Uterus (tissue), 4 donors: Measurements from ENCODE around the gene SNTN. TPM values are rescaled to one million over a fixed set of nuclear protein-coding genes. Genes with fewer than 3 reads are reported as not detected.

Experiments used
- DNase-seq, 2 donors: peaks; one replicate each; pipeline ENCODE4 v3.0.0-alpha.2; 2019 to 2020
- H3K27ac ChIP-seq, 2 donors: fragments of 200-600 bp; sonication (generic); 1 replicate in 1 of 2; 2 replicates in 1 of 2; pipeline ENCODE4 v1.5.1; 2016 to 2018
- H3K27me3 ChIP-seq, 2 donors: fragments of 200-600 bp; sonication (generic); one replicate each; pipeline ENCODE4 v1.5.1; 2018 to 2019; ENCODE audit warnings: control low read depth in 1 of 2
- H3K36me3 ChIP-seq, 2 donors: fragments of 200-600 bp; sonication (generic); one replicate each; pipeline ENCODE4 v1.5.1; 2019; ENCODE audit warnings: control low read depth in 1 of 2
- H3K4me1 ChIP-seq, 2 donors: fragments of 200-600 bp; sonication (generic); one replicate each; pipeline ENCODE4 v1.5.1; 2018 to 2019; ENCODE audit warnings: control low read depth in 1 of 2
- H3K4me3 ChIP-seq, 2 donors: fragments of 200-600 bp; sonication (generic); 1 replicate in 1 of 2; 2 replicates in 1 of 2; pipeline ENCODE4 v1.5.1; 2018 to 2019; ENCODE audit warnings: mild to moderate bottlenecking in 1 of 2
- H3K9me3 ChIP-seq, 2 donors: fragments of 200-600 bp; sonication (generic); one replicate each; pipeline ENCODE4 v1.5.1; 2019; ENCODE audit warnings: control low read depth in 1 of 2
- CTCF ChIP-seq, 4 experiments: fragments of 200-600 bp in 2 of 4; fragments of 450-650 bp in 2 of 4; sonication (generic) in 2 of 4; IDR thresholded peaks; one replicate each; pipeline ENCODE4 v1.5.1; 2016 to 2019; ENCODE audit warnings: antibody characterized with exemption in 4 of 4, mild to moderate bottlenecking in 2 of 4, moderate library complexity in 1 of 4
- POLR2A ChIP-seq, 2 donors: fragments of 450-650 bp; IDR thresholded peaks; one replicate each; pipeline ENCODE4 v1.6.1; 2016; ENCODE audit warnings: antibody characterized with exemption in 2 of 2, mild to moderate bottlenecking in 1 of 2, moderate library complexity in 1 of 2
- intact Hi-C: fragments of 100-400 bp; cut with DNase I; formaldehyde crosslinking; loops from one replicate; pipeline ENCODE4 v1.15.1; 2023; ENCODE audit warnings: low total_unique reads
- total RNA-seq, 4 donors: library from RNA; depleted of rRNA in 3 of 4; stranded (reverse); fragments of >200 nt in 3 of 4; gene quantifications; one replicate each; pipeline versions ENCODE4 v1.1.0 to v1.2.4, GENCODE V29; 2014 to 2023
- donor health status: DM: yes; HTN: yes; CAD: no.

SNTN gene
- total RNA-seq, 4 donors from 2014 or later = 0.30 to 5.4 TPM; not detected in 2

DNA sequence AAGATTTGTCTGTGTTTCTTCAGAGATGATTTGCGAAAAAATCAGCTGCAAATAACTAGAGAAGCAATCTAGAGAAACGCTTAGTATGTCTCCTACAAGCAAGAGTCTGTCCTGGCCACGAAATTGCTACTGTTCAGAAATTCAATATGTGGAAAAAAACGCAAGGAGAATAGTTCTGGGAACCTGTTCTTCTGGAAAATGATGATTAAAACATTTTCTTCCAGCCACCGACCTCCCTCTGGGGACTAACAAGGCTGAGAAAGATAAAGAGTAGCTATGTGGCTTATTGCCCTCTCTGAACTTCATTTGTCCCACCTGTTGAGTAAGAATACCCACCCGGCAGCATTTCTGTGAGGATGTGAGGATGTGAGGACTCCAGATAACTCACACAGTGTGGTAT lies 31.6 kb downstream of the SNTN start:
- no peak for TF ChIP-seq POLR2A (IDR thresholded peaks at IDR 0.05)
- no peak for TF ChIP-seq CTCF (IDR thresholded peaks at IDR 0.05)
- no peaks in the 10 kb centered on the region for H3K4me1 ChIP-seq
- no peak overlapping the region for H3K4me3 ChIP-seq
- no peak overlapping the region for H3K27ac ChIP-seq
- no peaks in the 10 kb centered on the region for H3K36me3 ChIP-seq
- no peaks in the 10 kb centered on the region for H3K9me3 ChIP-seq
- DNase-seq = no peak
- intact Hi-C loops = no loop called here
- no peaks in the 10 kb centered on the region for H3K27me3 ChIP-seq

DNA sequence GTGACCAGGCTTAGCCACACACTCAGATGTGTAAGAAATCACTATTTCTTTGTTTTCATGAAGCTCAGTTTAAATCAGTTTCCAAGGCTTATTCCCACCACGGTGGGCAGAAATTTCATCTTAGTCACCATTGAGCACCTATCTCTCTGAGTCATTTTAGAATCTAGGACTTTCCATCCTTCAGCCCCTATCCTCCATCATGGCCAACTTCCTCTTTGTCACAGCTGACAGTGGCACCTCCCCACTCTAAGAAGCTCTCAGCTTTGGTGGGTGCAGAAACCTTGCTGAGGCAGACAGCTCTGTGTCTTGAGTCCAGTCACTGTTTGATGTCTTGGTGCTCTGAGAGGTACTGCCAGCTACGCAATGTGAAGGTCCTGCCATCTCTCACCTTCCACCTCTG lies 32.9 kb downstream of the SNTN start:
- intact Hi-C loops = no loop called here
- Histone ChIP-seq H3K4me1 (no peaks in the 10 kb centered on the region), H3K27me3 (no peaks in the 10 kb centered on the region), H3K27ac (no peak overlapping the region), H3K9me3 (no peaks in the 10 kb centered on the region), H3K36me3 (no peaks in the 10 kb centered on the region), H3K4me3 (no peak overlapping the region)
- no peak for DNase-seq
- TF ChIP-seq CTCF (IDR thresholded peaks at IDR 0.05) (no peak), POLR2A (IDR thresholded peaks at IDR 0.05) (no peak)

GRCh38 chr3:63687278-63688225 lies 35.1 kb downstream of the SNTN start:
- intact Hi-C loops = no loop called here
- DNase-seq = no peak
- Histone ChIP-seq H3K4me1 (no peaks in the 10 kb centered on the region), H3K27me3 (no peaks in the 10 kb centered on the region), H3K27ac (no peak overlapping the region), H3K36me3 (no peaks in the 10 kb centered on the region), H3K9me3 (no peaks in the 10 kb centered on the region), H3K4me3 (no peak overlapping the region)
- TF ChIP-seq CTCF (IDR thresholded peaks at IDR 0.05) (no peak), POLR2A (IDR thresholded peaks at IDR 0.05) (no peak)

GRCh38 chr3:63689285-63689684 lies 36.8 kb downstream of the SNTN start:
- H3K4me1 ChIP-seq = no peaks in the 10 kb centered on the region
- intact Hi-C loops = no loop called here
- H3K27ac ChIP-seq = no peak overlapping the region
- TF ChIP-seq CTCF (IDR thresholded peaks at IDR 0.05) = no peak
- TF ChIP-seq POLR2A (IDR thresholded peaks at IDR 0.05) = no peak
- no peak overlapping the region for H3K4me3 ChIP-seq
- H3K27me3 ChIP-seq = no peaks in the 10 kb centered on the region
- H3K36me3 ChIP-seq = no peaks in the 10 kb centered on the region
- H3K9me3 ChIP-seq = no peaks in the 10 kb centered on the region
- DNase-seq = no peak

- intact Hi-C loops = no loop called here
- no peaks in the 10 kb centered on the region for H3K4me1 ChIP-seq
- DNase-seq = no peak
- no peak overlapping the region for H3K27ac ChIP-seq
- no peaks in the 10 kb centered on the region for H3K36me3 ChIP-seq
- TF ChIP-seq POLR2A (IDR thresholded peaks at IDR 0.05) (no peak), CTCF (IDR thresholded peaks at IDR 0.05) (no peak)
- no peaks in the 10 kb centered on the region for H3K9me3 ChIP-seq
- H3K4me3 ChIP-seq = no peak overlapping the region
- no peaks in the 10 kb centered on the region for H3K27me3 ChIP-seq
These were observed 40.9 kb downstream of the SNTN start for GRCh38 chr3:63693351-63693750.
